Activated gamma-delta T cell treated with anti-CD3 and anti-CD28 coated beads, Interleukin-2, amount 50 U/mL, for 16 hours (primary cell): ENCODE measurements around the gene GMNC.

Experiments
- DNase-seq: peaks from one replicate; pipeline ENCODE4 v3.0.0-alpha.2; 2020; ENCODE audit warnings: low read depth

GMNC gene

DNA sequence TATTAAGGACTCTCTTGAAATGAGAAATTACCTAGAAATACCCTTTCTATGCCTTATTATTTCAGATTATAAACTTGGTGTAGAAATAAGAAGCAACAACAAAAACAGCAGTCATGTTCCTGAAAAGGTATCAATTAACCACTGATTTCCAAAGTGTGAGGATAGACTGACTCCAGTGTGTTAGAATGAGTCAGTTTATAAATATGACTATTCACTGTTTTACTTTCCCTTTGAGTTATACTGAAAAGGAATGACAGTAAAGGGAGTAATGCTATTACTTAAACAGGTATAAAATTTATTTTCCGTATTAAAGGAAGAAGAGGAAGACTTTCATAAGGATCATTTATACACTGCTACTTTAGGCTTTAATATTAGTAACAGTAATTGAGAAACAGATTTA, 12.9 kb downstream of the GMNC start:
- no peak for DNase-seq

DNA sequence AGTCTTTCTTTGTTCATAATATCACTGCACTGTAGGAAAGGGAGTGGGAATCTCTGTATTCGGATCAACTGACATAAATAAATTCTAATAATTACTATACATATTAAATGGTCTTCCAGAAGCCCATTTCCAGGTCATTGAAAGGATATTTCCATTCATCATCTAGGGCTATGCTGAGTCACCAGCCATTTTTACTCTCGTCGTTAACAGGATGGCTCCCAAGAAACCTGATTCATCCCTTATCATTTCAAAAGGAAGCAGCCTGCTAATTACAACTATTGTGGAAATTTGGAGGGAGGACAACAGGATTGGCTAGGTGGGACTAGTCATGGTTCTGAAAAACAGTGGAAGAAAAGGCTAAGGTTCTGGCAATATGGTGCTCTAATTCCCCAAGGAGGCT, 13.6 kb downstream of the GMNC start:
- DNase-seq = no peak

DNA sequence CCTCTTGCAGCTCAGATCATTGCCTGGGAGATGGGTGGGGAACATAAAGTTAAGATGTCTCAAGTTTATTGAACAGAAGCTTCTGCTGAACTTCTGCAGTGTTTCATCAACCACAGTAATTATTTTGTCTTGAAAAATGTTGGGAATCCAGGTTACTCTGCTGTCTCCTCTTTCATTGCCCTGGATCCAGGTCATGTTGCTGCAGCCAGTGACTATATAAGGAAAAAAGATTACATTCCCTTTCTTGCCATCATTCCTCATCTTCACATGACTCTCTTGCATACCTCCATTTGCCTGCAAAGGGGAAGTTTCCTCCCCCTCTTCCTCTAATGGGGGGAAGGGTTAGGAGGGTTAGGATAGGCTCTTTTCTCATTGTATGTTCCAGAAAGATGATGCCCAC, 15.1 kb downstream of the GMNC start:
- DNase-seq = no peak

DNA sequence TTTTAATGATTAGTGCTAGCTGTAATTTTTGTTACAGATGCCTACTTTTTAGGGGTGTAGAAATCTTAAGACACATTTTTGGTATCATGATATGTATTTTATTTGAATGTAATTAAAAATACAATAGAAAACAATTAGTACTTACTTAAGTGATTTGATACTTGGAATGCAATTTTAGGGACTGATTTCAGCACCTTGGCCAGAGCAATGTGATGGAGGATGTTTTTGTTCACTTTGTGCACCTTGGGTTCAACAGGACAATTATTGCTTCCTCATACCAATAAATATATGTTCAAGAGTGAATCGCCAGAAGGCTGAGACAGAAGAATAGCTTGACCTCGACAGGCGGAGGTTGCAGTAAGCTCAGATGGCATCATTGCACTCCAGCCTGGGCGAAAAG, 22.3 kb downstream of the GMNC start:
- DNase-seq = no peak

DNA sequence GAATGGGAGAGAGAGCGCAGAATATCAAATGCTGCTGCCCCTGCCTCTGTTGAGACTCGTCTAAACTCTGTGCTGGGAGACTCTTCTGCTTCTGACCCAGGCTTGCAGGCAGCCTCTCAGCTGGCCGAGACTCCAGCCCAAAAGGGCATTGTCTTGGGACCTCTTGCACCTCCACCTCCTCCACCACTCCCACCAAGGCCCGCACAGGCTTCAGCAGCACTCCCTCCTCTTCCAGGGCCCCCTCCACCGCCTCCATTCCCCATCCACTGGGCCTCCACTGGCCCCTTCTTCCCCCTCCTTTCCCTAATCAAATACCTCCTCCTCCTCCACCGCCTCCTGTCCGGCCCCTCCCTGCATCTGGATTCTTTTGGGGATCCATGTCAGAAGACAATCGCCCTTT, 31.3 kb downstream of the GMNC start:
- DNase-seq = no peak

DNA sequence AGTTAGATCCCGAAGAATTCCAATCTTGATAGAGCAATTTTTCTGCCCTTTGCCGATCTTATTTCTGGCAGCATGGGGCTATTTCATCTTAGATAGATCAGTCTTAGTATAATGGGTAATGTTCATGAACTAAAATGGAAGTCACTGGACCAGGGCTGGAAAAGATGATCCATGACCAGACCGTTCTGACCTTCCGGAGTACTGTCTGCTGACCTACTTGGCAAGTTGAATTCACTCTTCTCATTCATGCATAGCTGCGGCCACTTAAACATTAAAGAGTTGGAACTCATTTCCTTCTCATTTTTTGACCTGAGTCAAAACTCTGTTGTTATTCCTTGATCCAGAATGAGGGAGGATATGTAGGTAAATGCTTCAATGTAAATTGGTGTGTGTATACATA, 32.5 kb downstream of the GMNC start:
- DNase-seq = no peak

DNA sequence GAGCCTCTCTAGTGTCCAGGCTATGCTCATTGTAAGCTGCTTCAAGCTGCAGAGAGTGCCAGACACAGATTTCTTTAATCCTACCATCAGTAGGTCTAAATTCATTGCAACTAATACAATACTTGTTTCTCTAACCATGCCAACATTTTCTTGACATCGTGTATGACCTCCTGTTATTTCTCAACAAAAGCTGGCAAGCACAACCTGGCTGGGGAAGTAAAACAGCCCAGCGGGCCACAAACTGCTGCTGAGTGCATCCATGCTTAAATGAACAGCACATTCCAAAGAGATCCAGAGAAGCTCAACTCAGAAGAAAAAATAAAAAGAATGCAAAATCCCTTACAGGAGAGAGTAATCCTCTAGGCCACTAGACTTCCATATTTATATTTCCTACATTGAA, 36.5 kb downstream of the GMNC start:
- DNase-seq = no peak

GRCh38 chr3:190825386-190826016, 37.0 kb downstream of the GMNC start:
- no peak for DNase-seq

- DNase-seq = no peak
These were observed 50.6 kb downstream of the GMNC start for GRCh38 chr3:190811775-190812480.

- DNase-seq = no peak
These were observed 51.5 kb downstream of the GMNC start for GRCh38 chr3:190810957-190811356.

DNA sequence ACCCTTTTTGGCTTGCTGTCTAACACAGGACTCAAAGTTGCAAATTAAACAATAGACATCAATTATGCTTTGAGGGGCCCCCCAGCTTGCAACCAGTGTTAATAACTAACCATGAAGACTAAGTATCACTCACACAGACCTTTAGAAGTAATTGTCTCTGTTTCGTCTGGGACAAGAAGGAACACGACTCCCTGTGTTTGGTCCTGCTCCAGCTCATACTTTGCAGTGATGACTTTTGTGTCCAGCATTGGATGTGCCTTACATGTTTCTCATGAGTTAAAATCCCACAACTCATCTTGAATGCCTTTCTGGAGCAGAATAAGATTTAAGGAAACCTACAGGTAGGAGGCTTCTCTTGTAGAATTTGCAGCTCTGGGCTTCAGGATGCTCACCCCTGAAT, 53.1 kb downstream of the GMNC start:
- DNase-seq = no peak

DNA sequence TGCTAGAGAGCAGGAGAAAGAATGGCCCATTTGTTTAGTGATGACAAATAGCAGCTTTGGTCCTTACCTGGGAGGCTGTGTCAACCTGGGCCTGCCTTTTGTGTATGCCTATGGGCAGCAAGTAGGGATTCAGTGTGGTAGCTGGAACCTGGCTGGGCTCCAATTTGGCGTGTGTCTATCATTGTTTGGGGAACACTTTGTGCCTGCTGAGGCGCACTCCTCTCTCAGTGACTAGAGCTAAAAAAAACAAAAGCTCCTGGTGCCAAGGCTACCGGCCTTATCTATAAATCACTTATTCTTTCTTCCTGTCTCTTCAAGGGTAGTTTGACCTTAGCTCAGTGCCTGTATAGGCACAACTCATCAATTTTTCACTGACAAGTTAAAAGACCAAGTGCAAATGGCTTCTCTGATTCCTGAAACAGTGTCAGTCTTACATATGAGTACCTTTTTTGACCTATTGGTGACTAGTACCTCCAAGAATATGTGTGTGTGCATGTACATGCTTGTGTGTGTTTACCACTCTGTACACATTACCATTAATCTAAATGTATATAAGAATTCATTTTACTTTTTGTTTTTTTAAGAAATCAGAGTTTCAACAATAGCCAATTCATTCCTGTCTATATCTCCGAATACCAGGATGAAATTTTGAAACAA, 54.6 kb downstream of the GMNC start:
- DNase-seq = no peak
